Naive B cell (primary cell): ENCODE measurements around the gene IL7R. TPM values are rescaled to one million over a fixed set of nuclear protein-coding genes. Genes with fewer than 3 reads are reported as not detected.
"Not testable (repeated sequence)": the region's sequence is repeated elsewhere in the genome, so short reads cannot be mapped to it uniquely, and the experiment has no call there.

ENCODE experiments used
- ATAC-seq, 2 donors: fragments of 150-1000 bp; cut with Tn5 transposase; 2 replicates each; pipeline ENCODE4 v1.10.0; 2021; ENCODE audit warnings: low read depth in 2 of 2, mild to moderate bottlenecking in 2 of 2, moderate library complexity in 2 of 2
- DNase-seq: peaks from one replicate; pipeline ENCODE4 v3.0.0; 2022
- H3K27ac Mint-ChIP-seq, 6 donors: one replicate each; pipeline ENCODE4 v1.8.0; 2020 to 2022; ENCODE audit warnings: mild to moderate bottlenecking in 6 of 6, mixed read lengths in 6 of 6, moderate library complexity in 5 of 6, inconsistent platforms in 2 of 6
- H3K27me3 Mint-ChIP-seq, 3 donors: one replicate each; pipeline ENCODE4 v1.8.0; 2021 to 2022; ENCODE audit warnings: mixed read lengths in 3 of 3, mild to moderate bottlenecking in 1 of 3
- H3K36me3 Mint-ChIP-seq, 2 donors: one replicate each; pipeline ENCODE4 v1.8.0; 2020 to 2022; ENCODE audit warnings: mixed read lengths in 2 of 2, inconsistent platforms in 1 of 2, mild to moderate bottlenecking in 1 of 2
- H3K4me1 Mint-ChIP-seq, 3 donors: one replicate each; pipeline ENCODE4 v1.8.0; 2020 to 2022; ENCODE audit warnings: mixed read lengths in 3 of 3, inconsistent platforms in 1 of 3, mild to moderate bottlenecking in 1 of 3, moderate library complexity in 1 of 3
- H3K4me3 Mint-ChIP-seq, 8 donors: one replicate each; pipeline ENCODE4 v1.8.0; 2020 to 2022; ENCODE audit warnings: mild to moderate bottlenecking in 8 of 8, mixed read lengths in 8 of 8, moderate library complexity in 8 of 8, inconsistent platforms in 2 of 8
- H3K9me3 Mint-ChIP-seq, 7 donors: one replicate each; pipeline ENCODE4 v1.8.0; 2020 to 2022; ENCODE audit warnings: mixed read lengths in 7 of 7, mild to moderate bottlenecking in 5 of 7, inconsistent platforms in 2 of 7, moderate library complexity in 1 of 7
- polyA plus RNA-seq, 6 donors: library from polyadenylated mRNA; unstranded; fragments of 300-500 nt; fragmentation: Illumina TruSeq; gene quantifications; one replicate each; pipeline ENCODE4 v1.2.3, GENCODE V29; 2021; ENCODE audit warnings: low read depth in 6 of 6

IL7R gene
- polyA plus RNA-seq, 6 donors from 2014 or later, result 0.37 to 5.2 (median 2.2) TPM

DNA sequence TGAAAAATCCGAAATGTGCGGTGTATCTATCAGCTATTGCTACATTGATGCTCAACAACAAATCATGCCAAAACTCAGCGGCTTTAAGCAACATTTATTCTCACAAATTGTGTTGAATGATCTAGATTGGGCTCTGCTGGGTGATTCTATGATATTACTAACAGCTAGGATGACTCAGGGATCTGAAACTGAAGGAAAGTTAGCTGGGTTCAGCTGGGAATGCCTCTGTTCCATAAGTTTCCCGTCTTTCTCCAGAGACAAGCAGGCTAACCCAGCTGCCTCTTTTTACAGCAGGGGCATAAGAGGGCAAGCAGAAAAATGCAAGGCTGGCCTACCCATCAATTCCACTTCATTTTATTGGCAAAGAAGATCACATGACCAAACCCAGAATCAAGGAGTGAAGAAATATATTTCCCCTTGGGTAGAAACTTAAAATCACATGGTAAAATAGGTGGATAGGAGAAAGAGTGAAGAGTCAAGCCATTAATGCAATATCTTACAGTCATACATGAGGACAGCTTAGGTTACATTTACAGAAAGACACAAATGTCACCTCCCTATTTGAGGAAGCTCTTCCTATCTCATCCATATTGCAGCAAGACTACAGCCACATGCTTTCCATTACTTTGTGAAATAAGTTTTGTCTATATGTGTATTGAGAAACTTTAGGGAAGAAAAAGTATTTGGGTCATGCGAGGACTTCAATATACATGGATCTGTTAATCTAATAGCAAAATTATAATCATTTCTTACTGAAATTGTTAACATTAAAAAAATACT is 30.8 kb downstream of the IL7R start:
- Mint-ChIP-seq H3K27me3 (peaks cover 0 to 6% (median 0%) of the 10 kb centered on the region in 3 donors), H3K4me1 (peaks cover 5 to 15% (median 9%) of the 10 kb centered on the region in 3 donors), H3K27ac (no peak overlapping the region), H3K9me3 (no peaks in the 10 kb centered on the region), H3K4me3 (no peak overlapping the region), H3K36me3 (no peaks in the 10 kb centered on the region)
- DNase-seq (no peak), ATAC-seq (no peak)

DNA sequence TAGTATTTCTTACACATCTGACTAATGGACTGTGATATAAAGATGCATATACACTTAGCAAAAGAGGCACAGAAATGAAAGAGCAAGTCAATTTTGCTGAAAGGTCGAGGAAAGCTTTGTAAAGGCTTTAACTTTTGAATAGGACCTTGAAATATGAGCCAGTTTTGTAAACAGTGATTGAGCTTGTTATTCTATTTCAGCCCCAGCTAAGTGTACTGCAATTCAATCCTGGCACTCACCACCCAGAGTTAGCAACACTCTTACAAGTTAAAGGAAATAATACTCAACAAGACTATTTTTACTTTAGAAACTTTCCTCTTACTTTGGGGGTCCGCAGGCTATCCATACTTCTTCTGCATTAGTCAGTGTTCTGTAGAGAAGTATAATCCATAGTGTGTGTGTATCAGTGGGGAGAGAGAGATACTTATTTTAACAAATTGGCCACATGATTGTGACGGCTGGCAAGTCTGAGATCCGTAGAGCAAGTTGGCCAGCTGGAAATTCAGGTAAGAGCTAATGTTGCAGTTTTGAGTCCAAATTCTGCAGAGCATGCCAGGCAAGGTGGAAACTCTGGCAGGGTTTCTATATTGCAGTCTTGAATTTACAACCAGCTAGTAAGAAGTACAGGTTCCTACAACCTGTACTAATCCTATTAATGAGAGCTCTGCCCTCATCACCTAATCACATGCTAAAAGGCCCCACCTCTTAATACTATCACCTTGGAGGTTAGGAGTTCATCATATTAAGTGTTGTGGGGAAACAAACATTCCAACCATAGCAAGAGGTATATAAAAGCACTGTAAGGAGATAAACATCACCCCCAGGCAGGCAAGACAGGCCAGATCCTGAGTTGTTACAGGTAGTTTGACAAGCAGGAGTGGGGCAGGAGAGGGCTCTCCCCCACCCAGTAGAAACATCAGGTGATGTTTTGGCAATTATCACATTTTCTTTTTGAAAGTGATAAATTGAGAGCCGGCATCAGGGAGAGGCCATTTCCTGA is 33.6 kb downstream of the IL7R start:
- H3K27ac Mint-ChIP-seq, result no peak overlapping the region
- no peak overlapping the region for H3K4me3 Mint-ChIP-seq
- no peaks in the 10 kb centered on the region for H3K36me3 Mint-ChIP-seq
- ATAC-seq (no peak), DNase-seq (no peak)
- H3K9me3 Mint-ChIP-seq, result no peaks in the 10 kb centered on the region
- H3K4me1 Mint-ChIP-seq, result no peaks in the 10 kb centered on the region
- H3K27me3 Mint-ChIP-seq, result no peaks in the 10 kb centered on the region

DNA sequence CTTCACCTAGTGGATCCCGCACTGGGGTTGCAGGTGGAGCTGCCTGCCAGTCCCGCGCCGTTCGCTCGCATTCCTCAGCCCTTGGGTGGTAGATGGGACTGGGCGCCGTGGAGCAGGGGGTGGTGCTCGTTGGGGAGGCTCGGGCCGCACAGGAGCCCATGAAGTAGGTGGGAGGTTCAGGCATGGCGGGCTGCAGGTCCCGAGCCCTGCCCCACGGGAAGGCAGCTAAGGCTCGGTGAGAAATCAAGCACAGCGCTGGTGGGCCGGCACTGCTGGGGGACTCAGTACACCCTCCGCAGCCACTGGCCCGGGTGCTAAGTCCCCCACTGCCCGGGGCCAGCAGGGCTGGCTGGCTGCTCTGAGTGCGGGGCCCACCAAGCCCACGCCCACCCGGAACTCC is 36.1 kb downstream of the IL7R start:
- not testable (repeated sequence) for H3K4me3 Mint-ChIP-seq, H3K36me3 Mint-ChIP-seq, H3K27me3 Mint-ChIP-seq, ATAC-seq, H3K27ac Mint-ChIP-seq, H3K4me1 Mint-ChIP-seq, DNase-seq, H3K9me3 Mint-ChIP-seq

DNA sequence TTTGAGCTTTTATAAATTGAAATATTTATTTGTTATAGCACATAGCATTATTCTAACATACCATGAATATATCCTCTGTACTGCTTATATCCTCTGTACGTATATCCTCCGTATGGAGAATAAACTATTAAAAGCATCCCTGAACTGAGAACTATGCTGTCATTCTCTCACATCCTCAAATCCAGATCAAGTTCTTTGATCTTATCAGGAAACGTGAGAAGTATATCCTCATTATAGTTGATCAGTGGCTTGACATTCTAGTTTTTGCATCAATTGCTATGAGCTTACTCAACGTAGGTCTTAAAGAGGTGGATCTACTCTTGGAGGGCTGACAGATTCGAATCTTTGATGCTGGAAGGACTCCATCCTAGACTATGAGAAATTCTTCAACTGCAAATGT is 37.4 kb downstream of the IL7R start:
- Mint-ChIP-seq H3K4me1 (no peaks in the 10 kb centered on the region), H3K36me3 (no peaks in the 10 kb centered on the region), H3K27me3 (no peaks in the 10 kb centered on the region), H3K27ac (no peak overlapping the region), H3K4me3 (no peak overlapping the region), H3K9me3 (no peaks in the 10 kb centered on the region)
- no peak for ATAC-seq
- no peak for DNase-seq

DNA sequence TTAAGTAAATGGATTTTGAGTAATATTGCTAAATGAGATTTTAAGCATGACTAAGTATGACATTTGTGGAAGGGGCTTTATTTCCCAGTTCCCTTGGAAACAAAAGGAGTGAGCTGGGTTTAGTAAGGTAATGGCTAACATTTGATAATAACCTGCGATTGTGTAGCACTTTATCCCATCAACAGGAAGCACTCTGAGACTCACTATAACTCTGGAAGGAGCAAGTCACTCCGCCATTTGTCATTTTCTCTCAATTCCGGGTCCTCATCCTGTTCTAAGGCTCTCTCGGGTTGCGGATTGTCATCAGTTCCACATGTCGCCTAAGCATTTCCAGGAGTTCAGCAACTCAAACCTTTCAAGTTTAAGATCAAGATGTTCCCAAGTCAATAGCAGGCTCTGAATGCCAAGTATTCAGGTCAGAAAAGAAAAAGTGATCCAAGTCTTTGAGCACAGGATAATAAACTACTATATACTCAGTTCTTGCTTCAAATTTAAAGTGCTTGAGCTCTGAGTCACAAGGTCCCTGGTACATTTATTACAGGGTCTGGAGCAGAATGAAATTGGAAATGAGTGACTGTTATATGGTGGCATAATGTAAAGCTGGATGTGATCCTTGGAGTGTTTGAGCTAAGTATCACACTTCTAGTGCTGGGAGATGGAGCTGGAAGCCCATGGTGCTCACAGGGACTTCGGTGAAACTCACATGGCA is 42.4 kb downstream of the IL7R start:
- Mint-ChIP-seq H3K27ac (no peak overlapping the region), H3K27me3 (no peaks in the 10 kb centered on the region), H3K9me3 (peaks cover 0 to 2% (median 0%) of the 10 kb centered on the region in 7 donors), H3K4me1 (no peaks in the 10 kb centered on the region), H3K4me3 (no peak overlapping the region), H3K36me3 (no peaks in the 10 kb centered on the region)
- ATAC-seq (no peak), DNase-seq (no peak)

DNA sequence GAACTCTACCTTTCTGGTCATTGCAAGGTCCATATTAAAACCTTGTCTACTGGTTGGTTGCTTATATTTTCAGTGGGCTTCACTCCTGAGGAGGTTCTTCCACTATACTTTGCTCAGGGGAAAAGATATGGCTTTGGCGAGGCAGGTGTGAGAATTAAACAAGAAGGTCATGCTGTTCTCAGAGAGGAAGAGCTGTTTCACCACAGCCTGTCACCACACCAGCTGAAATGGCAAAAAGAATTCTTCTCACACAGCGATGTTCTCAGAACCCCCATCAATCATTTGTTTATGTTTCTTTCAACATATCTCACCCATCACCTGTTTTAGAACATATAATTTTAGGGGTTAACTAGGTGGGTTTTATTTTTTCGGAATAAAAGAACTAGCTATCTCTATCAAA is 43.1 kb downstream of the IL7R start:
- H3K27ac Mint-ChIP-seq, result peak overlapping the region in 1 of 6 donors; percentile 12
- peaks cover 3 to 5% (median 4%) of the 10 kb centered on the region in 3 donors for H3K4me1 Mint-ChIP-seq
- DNase-seq (no peak), ATAC-seq (no peak)
- H3K9me3 Mint-ChIP-seq, result peaks cover 0 to 2% (median 0%) of the 10 kb centered on the region in 7 donors
- no peaks in the 10 kb centered on the region for H3K27me3 Mint-ChIP-seq
- no peak overlapping the region for H3K4me3 Mint-ChIP-seq
- H3K36me3 Mint-ChIP-seq, result no peaks in the 10 kb centered on the region

DNA sequence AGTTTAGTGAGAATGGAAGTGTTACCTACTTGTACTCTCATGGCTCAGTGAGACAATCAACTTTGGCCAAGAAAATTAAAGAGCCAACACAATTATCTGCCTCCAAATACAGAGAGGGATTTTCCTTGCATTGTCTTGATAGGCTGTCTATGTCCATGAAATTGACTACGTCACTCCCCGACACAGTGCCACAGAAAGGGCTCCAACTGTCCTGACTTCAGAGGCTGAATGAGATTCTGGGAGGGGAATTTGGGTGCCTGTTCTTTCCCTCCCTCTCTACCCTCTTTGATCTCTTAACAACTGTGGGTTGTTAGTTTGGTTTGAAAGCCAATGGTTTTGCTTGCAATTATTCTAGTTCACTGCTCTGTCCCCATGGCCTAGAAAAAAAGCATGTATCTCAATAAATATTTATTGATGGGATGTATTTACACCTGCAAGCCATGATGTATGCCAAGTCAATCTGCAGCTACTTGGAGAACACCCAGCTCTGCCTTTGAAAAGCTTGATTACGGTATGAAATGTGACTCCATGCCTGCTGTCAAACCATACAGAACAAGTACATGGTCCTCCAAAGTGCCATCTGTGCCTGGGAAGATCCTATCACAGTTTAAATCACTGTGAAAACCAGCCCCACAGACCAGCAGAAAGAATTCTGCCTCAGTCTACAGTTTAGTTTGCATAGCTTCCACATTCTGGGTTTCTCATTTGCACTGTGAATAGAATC is 44.4 kb downstream of the IL7R start:
- Mint-ChIP-seq H3K27me3 (no peaks in the 10 kb centered on the region), H3K4me1 (peaks cover 5 to 16% (median 7%) of the 10 kb centered on the region in 3 donors), H3K36me3 (no peaks in the 10 kb centered on the region), H3K9me3 (peaks cover 0 to 2% (median 0%) of the 10 kb centered on the region in 7 donors), H3K27ac (peak overlapping the region in 1 of 6 donors; percentile 42), H3K4me3 (no peak overlapping the region)
- no peak for DNase-seq
- no peak for ATAC-seq

DNA sequence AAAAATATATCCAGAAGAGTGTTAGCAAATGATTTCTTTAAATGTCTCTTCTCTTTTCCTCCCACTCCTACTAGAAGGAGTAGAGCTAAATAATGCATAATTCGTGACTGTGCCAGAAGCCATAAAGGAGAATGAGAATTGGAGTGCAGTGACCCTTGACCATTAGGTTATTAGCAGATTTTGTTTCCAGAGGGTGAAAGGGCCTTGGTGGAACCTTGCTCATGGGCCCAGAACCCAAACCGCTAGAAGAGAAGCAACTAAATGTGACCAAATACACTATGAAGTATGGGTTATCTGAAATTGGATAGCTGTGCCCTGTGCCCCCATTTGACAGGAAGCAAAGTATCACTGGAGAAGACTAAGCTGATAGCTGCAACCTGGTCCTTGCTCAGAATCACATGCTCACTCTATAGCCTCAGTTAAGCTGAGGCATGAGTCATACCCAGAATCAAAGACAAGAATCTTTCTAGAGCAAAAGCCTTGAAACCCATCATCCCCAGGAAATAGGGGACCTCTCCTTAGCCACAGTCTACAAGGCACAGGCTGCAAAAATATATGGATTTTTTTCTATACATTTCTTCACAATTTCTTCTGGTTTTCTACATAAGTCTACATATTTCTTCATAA is 45.5 kb downstream of the IL7R start:
- Mint-ChIP-seq H3K9me3 (peaks cover 0 to 2% (median 0%) of the 10 kb centered on the region in 7 donors), H3K27ac (no peak overlapping the region), H3K4me3 (no peak overlapping the region), H3K27me3 (no peaks in the 10 kb centered on the region), H3K4me1 (peaks cover 5 to 16% (median 7%) of the 10 kb centered on the region in 3 donors), H3K36me3 (no peaks in the 10 kb centered on the region)
- no peak for ATAC-seq
- DNase-seq, result no peak

DNA sequence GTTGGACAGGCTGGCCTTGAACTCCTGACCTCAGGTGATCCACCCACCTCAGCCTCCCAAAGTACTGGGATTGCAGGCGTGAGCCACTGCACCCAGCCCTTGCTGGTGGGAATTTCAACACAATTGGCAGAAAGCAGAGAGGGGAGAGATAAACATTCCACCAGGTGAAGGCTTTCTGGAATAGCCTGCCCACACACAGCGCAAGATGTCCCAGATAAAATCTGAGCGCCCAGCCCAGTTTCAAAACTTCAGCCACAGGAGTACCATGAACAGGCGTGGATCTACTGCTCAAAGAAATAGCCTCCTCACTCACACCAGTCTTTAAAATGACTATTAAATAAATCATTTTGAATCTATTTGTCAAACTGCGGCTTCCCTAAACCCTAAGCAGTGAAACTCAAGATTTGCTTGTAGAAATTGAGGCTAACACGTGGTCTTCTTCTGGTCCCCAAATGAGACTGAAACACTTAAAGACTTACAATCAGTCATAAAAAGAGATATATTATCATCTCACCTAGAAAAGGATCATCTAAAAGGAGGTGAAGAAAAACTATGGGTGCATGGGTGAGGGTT is 47.0 kb downstream of the IL7R start:
- peaks cover 0 to 2% (median 0%) of the 10 kb centered on the region in 7 donors for H3K9me3 Mint-ChIP-seq
- DNase-seq, result no peak
- peaks cover 5 to 21% (median 7%) of the 10 kb centered on the region in 3 donors for H3K4me1 Mint-ChIP-seq
- no peaks in the 10 kb centered on the region for H3K27me3 Mint-ChIP-seq
- peak overlapping the region in 1 of 8 donors; percentile 63 for H3K4me3 Mint-ChIP-seq
- H3K27ac Mint-ChIP-seq, result peak overlapping the region in 1 of 6 donors; percentile 82
- H3K36me3 Mint-ChIP-seq, result no peaks in the 10 kb centered on the region
- no peak for ATAC-seq

DNA sequence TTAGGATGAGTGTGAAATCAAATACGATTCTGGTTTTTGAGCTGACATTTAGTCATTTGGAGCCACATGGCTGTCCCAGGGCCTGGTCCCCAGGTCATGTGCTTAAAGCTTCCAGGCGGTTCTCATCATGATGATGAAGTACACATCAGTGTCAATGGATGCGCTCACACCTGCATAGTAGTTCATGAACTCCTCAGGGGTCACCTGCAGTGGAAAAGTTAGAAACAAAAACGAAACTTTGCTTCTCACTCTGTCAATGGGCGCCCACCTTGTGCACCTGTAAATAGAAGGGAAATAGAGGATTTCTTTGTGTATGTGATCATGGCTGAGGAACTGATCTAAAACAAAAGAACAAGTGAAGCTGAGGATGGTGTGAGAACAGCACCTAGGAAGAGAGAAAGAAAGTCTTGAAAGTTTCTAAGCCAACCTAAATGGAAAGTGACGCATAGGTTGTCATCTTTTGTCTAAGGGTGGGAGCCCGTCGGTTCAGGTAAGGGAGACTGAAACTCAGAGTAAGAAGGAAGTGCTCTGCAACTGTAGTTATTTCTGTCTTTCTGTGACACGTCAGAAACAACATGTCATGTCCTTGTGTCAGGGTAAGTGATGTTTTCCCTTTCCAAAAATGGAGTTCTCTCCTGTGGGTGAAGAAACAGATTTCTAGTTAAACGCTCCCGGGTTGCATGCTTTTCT is 47.9 kb downstream of the IL7R start:
- Mint-ChIP-seq H3K4me3 (no peak overlapping the region), H3K36me3 (no peaks in the 10 kb centered on the region), H3K9me3 (peaks cover 0 to 2% (median 0%) of the 10 kb centered on the region in 7 donors), H3K27me3 (no peaks in the 10 kb centered on the region), H3K4me1 (peaks cover 5 to 24% (median 7%) of the 10 kb centered on the region in 3 donors), H3K27ac (peak overlapping the region in 3 of 6 donors; percentile 5 to 59 (median 28))
- ATAC-seq (peak in 1 of 2 donors; percentile 48), DNase-seq (no peak)

DNA sequence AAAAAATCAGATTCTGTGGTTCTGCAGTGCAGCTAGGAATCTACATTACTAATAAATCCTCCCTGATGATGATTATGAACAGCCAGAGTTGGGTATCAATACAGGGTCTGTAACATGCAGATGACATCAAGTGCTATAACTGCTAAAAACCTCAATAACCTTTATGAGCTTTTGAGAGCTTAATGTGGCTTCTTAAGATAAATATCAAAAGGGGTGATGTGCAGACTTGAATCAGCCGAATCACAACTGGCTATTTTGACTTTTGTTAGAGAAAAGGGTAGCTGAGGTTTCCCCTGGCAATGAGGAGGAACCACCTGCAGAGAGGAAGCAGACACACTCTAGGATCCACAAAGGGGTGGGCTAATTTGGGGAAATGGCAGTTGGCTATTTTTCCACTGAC is 51.5 kb downstream of the IL7R start:
- peak in 1 of 2 donors; percentile 33 for ATAC-seq
- peaks cover 0 to 9% (median 3%) of the 10 kb centered on the region in 7 donors for H3K9me3 Mint-ChIP-seq
- peaks cover 0 to 4% (median 0%) of the 10 kb centered on the region in 3 donors for H3K27me3 Mint-ChIP-seq
- no peaks in the 10 kb centered on the region for H3K36me3 Mint-ChIP-seq
- no peak overlapping the region for H3K4me3 Mint-ChIP-seq
- peak overlapping the region in 1 of 6 donors; percentile 78 for H3K27ac Mint-ChIP-seq
- peaks cover 5 to 24% (median 7%) of the 10 kb centered on the region in 3 donors for H3K4me1 Mint-ChIP-seq
- DNase-seq, result no peak
